Osteocyte (in vitro differentiated cells): ENCODE measurements around the gene ANAPC7. TPM values are rescaled to one million over a fixed set of nuclear protein-coding genes. Genes with fewer than 3 reads are reported as not detected.
A peak's percentile ranks its signal among the peaks of the same experiment; 100 is the strongest.

Experiments
- DNase-seq: peaks from one replicate; pipeline ENCODE4 v3.0.0; 2021; ENCODE audit warnings: mixed read lengths; ENCODE audit not compliant: unreplicated experiment; ENCODE audit errors: extremely low spot score
- H3K27ac Mint-ChIP-seq: one replicate; pipeline ENCODE4 v1.8.0; 2021; ENCODE audit warnings: mild to moderate bottlenecking, mixed read lengths; ENCODE audit not compliant: unreplicated experiment
- H3K27me3 Mint-ChIP-seq: one replicate; pipeline ENCODE4 v1.8.0; 2021; ENCODE audit warnings: mixed read lengths; ENCODE audit not compliant: unreplicated experiment
- H3K36me3 Mint-ChIP-seq: one replicate; pipeline ENCODE4 v1.8.0; 2021; ENCODE audit warnings: mixed read lengths; ENCODE audit not compliant: unreplicated experiment
- H3K4me1 Mint-ChIP-seq: one replicate; pipeline ENCODE4 v1.8.0; 2021; ENCODE audit warnings: mixed read lengths; ENCODE audit not compliant: unreplicated experiment
- H3K4me3 Mint-ChIP-seq: one replicate; pipeline ENCODE4 v1.8.0; 2021; ENCODE audit warnings: mild to moderate bottlenecking, moderate library complexity, mixed read lengths; ENCODE audit not compliant: unreplicated experiment
- H3K9me3 Mint-ChIP-seq: one replicate; pipeline ENCODE4 v1.8.0; 2021; ENCODE audit warnings: mixed read lengths; ENCODE audit not compliant: unreplicated experiment
- CTCF ChIP-seq: fragments of 200-600 bp; sonication (generic); IDR thresholded peaks from 2 replicates; pipeline ENCODE4 v1.5.0; 2021; ENCODE audit warnings: antibody characterized with exemption, mild to moderate bottlenecking, moderate library complexity
- total RNA-seq: library from RNA; stranded (reverse); gene quantifications from 2 replicates; pipeline ENCODE4 v1.2.1, GENCODE V29; 2021

ANAPC7 gene
- total RNA-seq, 1 donor from 2014 or later: 48.8 TPM

GRCh38 chr12:110337912-110338710 is 65.4 kb downstream of the ANAPC7 start:
- Mint-ChIP-seq H3K4me1 (no peaks in the 10 kb centered on the region), H3K4me3 (no peak overlapping the region), H3K27me3 (no peaks in the 10 kb centered on the region), H3K27ac (no peak overlapping the region), H3K9me3 (no peaks in the 10 kb centered on the region), H3K36me3 (peaks cover 77% of the 10 kb centered on the region)
- TF ChIP-seq CTCF: no peak
- DNase-seq: no peak

GRCh38 chr12:110335481-110336045 is 67.9 kb downstream of the ANAPC7 start:
- no peak for DNase-seq
- peaks cover 69% of the 10 kb centered on the region for H3K36me3 Mint-ChIP-seq
- no peaks in the 10 kb centered on the region for H3K27me3 Mint-ChIP-seq
- H3K9me3 Mint-ChIP-seq: no peaks in the 10 kb centered on the region
- peaks cover 5% of the 10 kb centered on the region for H3K4me1 Mint-ChIP-seq
- no peak overlapping the region for H3K4me3 Mint-ChIP-seq
- H3K27ac Mint-ChIP-seq: no peak overlapping the region
- no peak for TF ChIP-seq CTCF

- no peak for TF ChIP-seq CTCF
- Mint-ChIP-seq H3K27me3 (no peaks in the 10 kb centered on the region), H3K27ac (no peak overlapping the region), H3K36me3 (peaks cover 64% of the 10 kb centered on the region), H3K4me3 (no peak overlapping the region), H3K9me3 (no peaks in the 10 kb centered on the region), H3K4me1 (peaks cover 10% of the 10 kb centered on the region)
- DNase-seq: no peak
Measured at GRCh38 chr12:110333201-110333600, 70.3 kb downstream of the ANAPC7 start.

DNA sequence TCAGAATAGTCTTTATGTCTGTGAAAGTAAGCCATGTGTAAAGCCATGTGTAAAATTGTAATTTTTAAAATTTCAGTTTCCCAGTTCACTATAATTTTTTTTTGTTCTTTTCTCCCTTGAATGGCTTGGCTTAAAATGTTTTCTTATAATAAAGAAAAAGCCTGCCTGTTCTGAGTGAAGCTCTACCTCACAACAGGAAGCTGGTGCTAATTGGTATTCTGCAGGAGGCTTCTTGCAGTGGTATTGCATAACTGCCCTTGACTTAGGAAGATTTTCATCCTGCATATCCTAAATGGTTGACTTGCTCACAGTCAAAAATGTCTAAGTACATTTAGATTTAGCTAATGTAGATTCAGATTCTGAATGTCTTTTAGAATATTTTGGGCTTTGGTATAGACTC is 73.0 kb downstream of the ANAPC7 start:
- H3K9me3 Mint-ChIP-seq: no peaks in the 10 kb centered on the region
- no peaks in the 10 kb centered on the region for H3K27me3 Mint-ChIP-seq
- TF ChIP-seq CTCF: no peak
- DNase-seq: no peak
- H3K36me3 Mint-ChIP-seq: peaks cover 64% of the 10 kb centered on the region
- H3K4me1 Mint-ChIP-seq: peaks cover 10% of the 10 kb centered on the region
- H3K4me3 Mint-ChIP-seq: no peak overlapping the region
- H3K27ac Mint-ChIP-seq: peak overlapping the region; percentile 69

GRCh38 chr12:110330124-110330523 is 73.4 kb downstream of the ANAPC7 start:
- DNase-seq: no peak
- H3K27ac Mint-ChIP-seq: peak overlapping the region; percentile 69
- H3K4me3 Mint-ChIP-seq: no peak overlapping the region
- H3K4me1 Mint-ChIP-seq: peaks cover 10% of the 10 kb centered on the region
- H3K36me3 Mint-ChIP-seq: peaks cover 62% of the 10 kb centered on the region
- H3K9me3 Mint-ChIP-seq: no peaks in the 10 kb centered on the region
- no peak for TF ChIP-seq CTCF
- H3K27me3 Mint-ChIP-seq: no peaks in the 10 kb centered on the region
